OCI-LY7 (cell line): ENCODE results near the gene CCDC195.

ENCODE experiments used
- CTCF ChIP-seq: fragments of 200-600 bp; sonication (generic); conservative IDR thresholded peaks from 2 replicates; pipeline ENCODE4 v1.5.1; 2014; ENCODE audit warnings: mild to moderate bottlenecking, antibody characterized with exemption, low read length, moderate library complexity, mixed read lengths
- EZH2phosphoT487 ChIP-seq: fragments of 200-600 bp; sonication (generic); IDR thresholded peaks from 2 replicates; pipeline ENCODE4 v1.6.1; 2018; ENCODE audit warnings: low read depth, borderline replicate concordance, mild to moderate bottlenecking, mixed run types, antibody characterized with exemption, low read length, moderate library complexity, mixed read lengths

GRCh38 chr2:224722250-224722649 is 6.1 kb upstream of the CCDC195 start:
- TF ChIP-seq CTCF = no peak
- no peak for TF ChIP-seq EZH2phosphoT487
